Esophagus squamous epithelium (tissue), 4 donors: ENCODE results near the gene PIEZO1.

ENCODE experiments used
- CTCF ChIP-seq, 6 experiments: fragments of 450-650 bp in 4 of 6; fragments of 200-600 bp in 2 of 6; sonication (generic) in 2 of 6; IDR thresholded peaks; one replicate each; pipeline ENCODE4 v1.5.1; 2016 to 2019; ENCODE audit warnings: antibody characterized with exemption in 6 of 6, mild to moderate bottlenecking in 4 of 6, moderate library complexity in 4 of 6
- POLR2A ChIP-seq, 4 donors: fragments of 450-650 bp; IDR thresholded peaks; one replicate each; pipeline ENCODE4 v1.6.1; 2017; ENCODE audit warnings: antibody characterized with exemption in 4 of 4, mild to moderate bottlenecking in 4 of 4, moderate library complexity in 3 of 4

GRCh38 chr16:88809068-88809675, 24.2 kb upstream of the PIEZO1 start:
- no peak for TF ChIP-seq CTCF (IDR thresholded peaks at IDR 0.05)
- TF ChIP-seq POLR2A (IDR thresholded peaks at IDR 0.05): no peak
